Measurements from ENCODE around the gene IL1RL1. TPM values are rescaled to one million over a fixed set of nuclear protein-coding genes. Genes with fewer than 3 reads are reported as not detected.

IL1RL1 gene
- total RNA-seq, 2 donors from 2014 or later: 1.3 to 3.4 TPM

DNA sequence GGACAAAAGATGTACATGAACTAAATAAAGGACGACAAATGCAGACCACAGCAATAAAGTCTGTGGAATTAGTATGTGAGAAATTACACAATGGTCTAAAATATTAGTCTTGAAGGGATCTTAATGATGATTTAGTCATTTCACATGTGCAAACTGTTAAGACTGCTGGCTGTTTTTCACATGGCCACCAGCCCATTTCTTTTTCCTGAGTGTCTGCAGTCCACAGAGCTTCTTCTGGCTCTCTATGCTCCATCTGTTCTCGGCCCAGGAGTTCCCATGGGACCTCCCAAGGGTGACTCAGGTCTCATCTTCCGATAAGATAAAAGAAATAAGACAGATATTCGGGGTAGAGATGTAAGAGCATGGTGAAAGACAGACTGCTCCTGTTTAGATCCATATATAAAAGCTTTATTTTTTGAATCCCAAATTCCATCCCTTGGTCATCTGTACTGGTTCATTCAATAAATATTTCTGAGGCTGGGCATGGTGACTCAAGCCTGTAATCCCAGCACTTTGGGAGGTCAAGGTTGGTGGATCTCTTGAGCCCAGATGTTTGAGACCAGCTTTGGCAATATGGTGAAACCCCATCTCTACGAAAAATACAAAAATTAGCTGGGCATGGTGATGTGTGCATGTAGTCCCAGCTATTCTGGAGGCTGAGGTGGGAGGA, 20.1 kb downstream of the IL1RL1 start:
- no peaks in the 10 kb centered on the region for H3K36me3 ChIP-seq
- no peaks in the 10 kb centered on the region for H3K4me1 ChIP-seq (replicated peaks)
- 79% methylated on average over 5 of the region's 5 CpGs for WGBS
- no peak overlapping the region for H3K4me3 ChIP-seq
- no peaks in the 10 kb centered on the region for H3K9me3 ChIP-seq
- no peak for TF ChIP-seq CTCF (IDR thresholded peaks at IDR 0.05)
- TF ChIP-seq POLR2A (IDR thresholded peaks at IDR 0.05): no peak
- no peak for TF ChIP-seq POLR2AphosphoS5 (IDR thresholded peaks at IDR 0.05)
- intact Hi-C loops (cut with DNase I): no loop called here
- DNase-seq (ENCODE audit: low spot score): no peak
- H3K27me3 ChIP-seq (replicated peaks; ENCODE audit: insufficient read depth): no peaks in the 10 kb centered on the region
- H3K27ac ChIP-seq: no peak overlapping the region

DNA sequence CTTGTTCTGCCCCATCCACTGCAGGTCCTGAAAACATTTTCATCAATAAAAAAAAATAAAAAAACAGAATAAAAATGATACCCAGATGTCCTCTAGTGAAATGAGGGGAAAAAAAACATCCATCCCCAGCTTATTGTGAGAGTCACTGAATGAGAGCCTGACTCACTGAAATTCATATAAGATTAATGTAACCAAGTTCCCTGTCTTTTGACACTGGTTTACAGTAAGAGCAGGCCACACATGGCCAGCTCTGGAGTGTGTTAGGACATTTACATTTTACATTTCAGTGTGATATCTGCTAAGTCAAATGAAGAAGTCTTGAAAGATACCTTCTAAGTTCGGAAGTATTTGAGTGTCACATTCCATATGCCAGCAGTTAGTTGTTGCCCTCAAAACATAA, 23.1 kb downstream of the IL1RL1 start:
- Histone ChIP-seq H3K9me3 (no peaks in the 10 kb centered on the region), H3K36me3 (no peaks in the 10 kb centered on the region), H3K27ac (no peak overlapping the region), H3K4me1 (replicated peaks) (no peaks in the 10 kb centered on the region), H3K27me3 (replicated peaks; ENCODE audit: insufficient read depth) (no peaks in the 10 kb centered on the region), H3K4me3 (no peak overlapping the region)
- TF ChIP-seq POLR2AphosphoS5 (IDR thresholded peaks at IDR 0.05) (no peak), CTCF (IDR thresholded peaks at IDR 0.05) (no peak)
- intact Hi-C loops (cut with DNase I): no loop called here
- no peak for DNase-seq (ENCODE audit: low spot score)
- 79% methylated on average over 1 of the region's 1 CpG for WGBS

DNA sequence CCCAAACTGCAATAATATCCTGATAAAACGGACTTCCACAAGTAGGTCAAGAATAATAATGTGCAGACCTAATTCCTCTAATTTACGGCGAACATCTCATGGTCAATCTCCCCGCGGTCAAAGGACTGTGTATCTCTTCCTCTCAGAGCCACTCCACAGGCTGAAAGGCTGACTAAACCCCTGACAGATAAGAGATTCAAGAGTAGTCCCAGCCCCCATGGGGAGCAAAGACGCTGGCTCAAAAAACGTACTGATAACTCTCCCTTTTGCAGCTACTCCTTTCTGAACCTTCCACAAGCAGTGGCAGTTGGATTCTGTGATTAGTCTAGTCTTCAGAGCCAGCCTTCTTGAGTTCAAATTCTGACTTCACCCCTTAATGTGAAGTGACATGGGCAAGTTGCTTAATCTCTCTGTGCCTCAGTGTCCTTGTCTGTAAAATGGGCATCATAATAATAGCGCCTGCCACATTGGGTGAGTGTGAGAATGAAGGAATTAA, 24.6 kb downstream of the IL1RL1 start:
- Histone ChIP-seq H3K4me3 (no peak overlapping the region), H3K9me3 (no peaks in the 10 kb centered on the region), H3K27ac (no peak overlapping the region), H3K4me1 (replicated peaks) (no peaks in the 10 kb centered on the region), H3K27me3 (replicated peaks; ENCODE audit: insufficient read depth) (no peaks in the 10 kb centered on the region), H3K36me3 (no peaks in the 10 kb centered on the region)
- no peak for TF ChIP-seq POLR2AphosphoS5 (IDR thresholded peaks at IDR 0.05)
- TF ChIP-seq POLR2A (IDR thresholded peaks at IDR 0.05): no peak
- TF ChIP-seq CTCF (IDR thresholded peaks at IDR 0.05): no peak
- intact Hi-C loops (cut with DNase I): no loop called here
- no peak for DNase-seq (ENCODE audit: low spot score)
- 32% methylated on average over 8 of the region's 8 CpGs for WGBS

GRCh38 chr2:102336502-102336945, 25.2 kb downstream of the IL1RL1 start:
- H3K36me3 ChIP-seq: no peaks in the 10 kb centered on the region
- TF ChIP-seq POLR2A (IDR thresholded peaks at IDR 0.05) (no peak), CTCF (IDR thresholded peaks at IDR 0.05) (no peak), POLR2AphosphoS5 (IDR thresholded peaks at IDR 0.05) (no peak)
- DNase-seq (ENCODE audit: low spot score): no peak
- no peaks in the 10 kb centered on the region for H3K4me1 ChIP-seq (replicated peaks)
- H3K9me3 ChIP-seq: no peaks in the 10 kb centered on the region
- no peak overlapping the region for H3K4me3 ChIP-seq
- no peaks in the 10 kb centered on the region for H3K27me3 ChIP-seq (replicated peaks; ENCODE audit: insufficient read depth)
- WGBS: 66% methylated on average over 3 of the region's 3 CpGs
- intact Hi-C loops (cut with DNase I): no loop called here
- no peak overlapping the region for H3K27ac ChIP-seq

GRCh38 chr2:102337012-102337411, 25.6 kb downstream of the IL1RL1 start:
- Histone ChIP-seq H3K9me3 (no peaks in the 10 kb centered on the region), H3K4me1 (replicated peaks) (no peaks in the 10 kb centered on the region), H3K27me3 (replicated peaks; ENCODE audit: insufficient read depth) (no peaks in the 10 kb centered on the region), H3K4me3 (no peak overlapping the region), H3K36me3 (no peaks in the 10 kb centered on the region), H3K27ac (no peak overlapping the region)
- DNase-seq (ENCODE audit: low spot score): no peak
- intact Hi-C loops (cut with DNase I): no loop called here
- TF ChIP-seq POLR2AphosphoS5 (IDR thresholded peaks at IDR 0.05) (no peak), CTCF (IDR thresholded peaks at IDR 0.05) (no peak), POLR2A (IDR thresholded peaks at IDR 0.05) (no peak)
- 73% methylated on average over 1 of the region's 1 CpG for WGBS
